A549 (cell line): ENCODE data around the gene CADM2.

Experiments
- CEBPB ChIP-seq, 2 experiments: fragments of >200 bp in 1 of 2; sonication (Bioruptor Twin) in 1 of 2; formaldehyde crosslinking in 1 of 2; IDR thresholded peaks; 2 replicates each; pipeline ENCODE4 v1.6.1; 2012 to 2016
- EP300 ChIP-seq, 2 experiments: fragments of >200 bp; sonication (Bioruptor Twin); formaldehyde crosslinking; IDR thresholded peaks; 2 replicates in 1 of 2; 3 replicates in 1 of 2; pipeline ENCODE4 v1.6.1; 2016 to 2017
- HDAC2 ChIP-seq: fragments of 200-600 bp; sonication (generic); IDR thresholded peaks from 2 replicates; pipeline ENCODE4 v1.6.1; 2016
- JUN ChIP-seq, 2 experiments: fragments of >200 bp; sonication (Bioruptor Twin); formaldehyde crosslinking; IDR thresholded peaks; 2 replicates in 1 of 2; 3 replicates in 1 of 2; pipeline ENCODE4 v1.6.1; 2016 to 2017
- MAFK ChIP-seq: fragments of 450-650 bp; IDR thresholded peaks from 2 replicates; pipeline ENCODE4 v1.6.1; 2014; ENCODE audit not compliant: partially characterized antibody
- POLR2A ChIP-seq: IDR thresholded peaks from 2 replicates; pipeline ENCODE4 v1.6.1; 2012; ENCODE audit warnings: mild to moderate bottlenecking, low read length
- TF ChIP-seq, protein P1 (sequence below): fragments of 200-600 bp; sonication (generic); IDR thresholded peaks from 2 replicates; pipeline ENCODE4 v1.6.1; 2016; ENCODE audit warnings: antibody characterized with exemption, mild to moderate bottlenecking, moderate library complexity
- TF ChIP-seq, protein P2 (sequence below): fragments of >200 bp; sonication (Bioruptor Twin); formaldehyde crosslinking; IDR thresholded peaks from 3 replicates; pipeline ENCODE4 v1.5.1; 2016
- TF ChIP-seq, protein P3 (sequence below): IDR thresholded peaks from 2 replicates; pipeline ENCODE4 v1.6.1; 2012; ENCODE audit warnings: low read depth, borderline replicate concordance
- TF ChIP-seq, protein P4 (sequence below): IDR thresholded peaks from 2 replicates; pipeline ENCODE4 v1.6.1; 2012
- TF ChIP-seq, protein P5 (sequence below): fragments of 250-450 bp; sonication (Bioruptor Pico); IDR thresholded peaks from 2 replicates; pipeline ENCODE4 v1.5.0; 2020; ENCODE audit warnings: low read depth, mild to moderate bottlenecking, moderate library complexity

DNA sequence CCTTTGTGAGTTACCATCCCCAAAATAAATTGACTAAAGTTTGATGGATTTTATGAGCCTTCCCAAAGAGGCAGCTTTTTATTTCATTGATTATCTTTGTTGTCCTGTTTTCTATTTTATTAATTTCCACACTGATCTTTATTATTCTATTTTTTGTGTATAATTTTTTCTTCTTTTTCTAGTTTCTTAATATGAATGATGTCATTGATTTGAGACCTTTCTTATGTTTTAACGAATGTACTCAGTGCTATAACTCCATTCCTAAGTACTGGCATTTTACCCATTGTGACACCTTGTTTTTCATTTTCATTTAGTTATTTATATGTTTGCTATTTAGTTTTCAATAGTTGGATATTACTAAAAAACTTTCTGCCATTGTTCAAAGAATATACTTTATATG, 565.3 kb downstream of the CADM2 start:
- TF ChIP-seq, protein P1, sequence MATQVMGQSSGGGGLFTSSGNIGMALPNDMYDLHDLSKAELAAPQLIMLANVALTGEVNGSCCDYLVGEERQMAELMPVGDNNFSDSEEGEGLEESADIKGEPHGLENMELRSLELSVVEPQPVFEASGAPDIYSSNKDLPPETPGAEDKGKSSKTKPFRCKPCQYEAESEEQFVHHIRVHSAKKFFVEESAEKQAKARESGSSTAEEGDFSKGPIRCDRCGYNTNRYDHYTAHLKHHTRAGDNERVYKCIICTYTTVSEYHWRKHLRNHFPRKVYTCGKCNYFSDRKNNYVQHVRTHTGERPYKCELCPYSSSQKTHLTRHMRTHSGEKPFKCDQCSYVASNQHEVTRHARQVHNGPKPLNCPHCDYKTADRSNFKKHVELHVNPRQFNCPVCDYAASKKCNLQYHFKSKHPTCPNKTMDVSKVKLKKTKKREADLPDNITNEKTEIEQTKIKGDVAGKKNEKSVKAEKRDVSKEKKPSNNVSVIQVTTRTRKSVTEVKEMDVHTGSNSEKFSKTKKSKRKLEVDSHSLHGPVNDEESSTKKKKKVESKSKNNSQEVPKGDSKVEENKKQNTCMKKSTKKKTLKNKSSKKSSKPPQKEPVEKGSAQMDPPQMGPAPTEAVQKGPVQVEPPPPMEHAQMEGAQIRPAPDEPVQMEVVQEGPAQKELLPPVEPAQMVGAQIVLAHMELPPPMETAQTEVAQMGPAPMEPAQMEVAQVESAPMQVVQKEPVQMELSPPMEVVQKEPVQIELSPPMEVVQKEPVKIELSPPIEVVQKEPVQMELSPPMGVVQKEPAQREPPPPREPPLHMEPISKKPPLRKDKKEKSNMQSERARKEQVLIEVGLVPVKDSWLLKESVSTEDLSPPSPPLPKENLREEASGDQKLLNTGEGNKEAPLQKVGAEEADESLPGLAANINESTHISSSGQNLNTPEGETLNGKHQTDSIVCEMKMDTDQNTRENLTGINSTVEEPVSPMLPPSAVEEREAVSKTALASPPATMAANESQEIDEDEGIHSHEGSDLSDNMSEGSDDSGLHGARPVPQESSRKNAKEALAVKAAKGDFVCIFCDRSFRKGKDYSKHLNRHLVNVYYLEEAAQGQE: no peak
- TF ChIP-seq, protein P2, sequence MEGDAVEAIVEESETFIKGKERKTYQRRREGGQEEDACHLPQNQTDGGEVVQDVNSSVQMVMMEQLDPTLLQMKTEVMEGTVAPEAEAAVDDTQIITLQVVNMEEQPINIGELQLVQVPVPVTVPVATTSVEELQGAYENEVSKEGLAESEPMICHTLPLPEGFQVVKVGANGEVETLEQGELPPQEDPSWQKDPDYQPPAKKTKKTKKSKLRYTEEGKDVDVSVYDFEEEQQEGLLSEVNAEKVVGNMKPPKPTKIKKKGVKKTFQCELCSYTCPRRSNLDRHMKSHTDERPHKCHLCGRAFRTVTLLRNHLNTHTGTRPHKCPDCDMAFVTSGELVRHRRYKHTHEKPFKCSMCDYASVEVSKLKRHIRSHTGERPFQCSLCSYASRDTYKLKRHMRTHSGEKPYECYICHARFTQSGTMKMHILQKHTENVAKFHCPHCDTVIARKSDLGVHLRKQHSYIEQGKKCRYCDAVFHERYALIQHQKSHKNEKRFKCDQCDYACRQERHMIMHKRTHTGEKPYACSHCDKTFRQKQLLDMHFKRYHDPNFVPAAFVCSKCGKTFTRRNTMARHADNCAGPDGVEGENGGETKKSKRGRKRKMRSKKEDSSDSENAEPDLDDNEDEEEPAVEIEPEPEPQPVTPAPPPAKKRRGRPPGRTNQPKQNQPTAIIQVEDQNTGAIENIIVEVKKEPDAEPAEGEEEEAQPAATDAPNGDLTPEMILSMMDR: no peak
- no peak for TF ChIP-seq POLR2A
- TF ChIP-seq, protein P3, sequence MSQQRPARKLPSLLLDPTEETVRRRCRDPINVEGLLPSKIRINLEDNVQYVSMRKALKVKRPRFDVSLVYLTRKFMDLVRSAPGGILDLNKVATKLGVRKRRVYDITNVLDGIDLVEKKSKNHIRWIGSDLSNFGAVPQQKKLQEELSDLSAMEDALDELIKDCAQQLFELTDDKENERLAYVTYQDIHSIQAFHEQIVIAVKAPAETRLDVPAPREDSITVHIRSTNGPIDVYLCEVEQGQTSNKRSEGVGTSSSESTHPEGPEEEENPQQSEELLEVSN: no peak
- no peak for TF ChIP-seq EP300 (IDR thresholded peaks at IDR 0.05)
- no peak for TF ChIP-seq CEBPB (IDR thresholded peaks at IDR 0.05)
- TF ChIP-seq, protein P4, sequence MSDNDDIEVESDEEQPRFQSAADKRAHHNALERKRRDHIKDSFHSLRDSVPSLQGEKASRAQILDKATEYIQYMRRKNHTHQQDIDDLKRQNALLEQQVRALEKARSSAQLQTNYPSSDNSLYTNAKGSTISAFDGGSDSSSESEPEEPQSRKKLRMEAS: no peak
- TF ChIP-seq MAFK: no peak
- TF ChIP-seq, protein P5, sequence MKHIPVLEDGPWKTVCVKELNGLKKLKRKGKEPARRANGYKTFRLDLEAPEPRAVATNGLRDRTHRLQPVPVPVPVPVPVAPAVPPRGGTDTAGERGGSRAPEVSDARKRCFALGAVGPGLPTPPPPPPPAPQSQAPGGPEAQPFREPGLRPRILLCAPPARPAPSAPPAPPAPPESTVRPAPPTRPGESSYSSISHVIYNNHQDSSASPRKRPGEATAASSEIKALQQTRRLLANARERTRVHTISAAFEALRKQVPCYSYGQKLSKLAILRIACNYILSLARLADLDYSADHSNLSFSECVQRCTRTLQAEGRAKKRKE: no peak
- TF ChIP-seq JUN (IDR thresholded peaks at IDR 0.05): no peak
- TF ChIP-seq HDAC2: no peak
